ENCODE data around the gene RIN3. TPM values are rescaled to one million over a fixed set of nuclear protein-coding genes. Genes with fewer than 3 reads are reported as not detected.

Gene RIN3
- total and polyA plus RNA-seq, 2 donors (not counting 3 experiments of a cell fraction or from before 2014, with no cell fraction given) = 5.1 to 20.8 TPM

GRCh38 chr14:92690171-92691011 is 176.8 kb downstream of the RIN3 start:
- TF ChIP-seq GATA2 (IDR thresholded peaks at IDR 0.05; ENCODE audit: insufficient read depth, insufficient read length, low read depth, low read length) (no peak), POLR2A (IDR thresholded peaks at IDR 0.05; ENCODE audit: low read depth, low read length) (no peak), FOS (IDR thresholded peaks at IDR 0.05; ENCODE audit: borderline replicate concordance, insufficient read depth, low read length) (no peak), CTCF (IDR thresholded peaks at IDR 0.05; ENCODE audit: extremely low read depth in 1 of 2, insufficient read depth in 1 of 2, low read depth in 1 of 2, low read length in 2 of 2) (peak; percentile 54 to 74), JUN (IDR thresholded peaks at IDR 0.05; ENCODE audit: borderline replicate concordance, insufficient read depth, insufficient read length, low read depth) (no peak), MAX (IDR thresholded peaks at IDR 0.05; ENCODE audit: insufficient read depth, insufficient read length) (no peak)
- Histone ChIP-seq H4K20me1 (replicated peaks; ENCODE audit: control insufficient read depth, extremely low read depth, insufficient read depth, low read length) (no peaks in the 10 kb centered on the region), H3K4me3 (replicated peaks in 1 of 3; ENCODE audit: insufficient read depth in 1 of 3, low read depth in 1 of 3, low read length in 3 of 3) (no peak overlapping the region), H3K9me3 (replicated peaks; ENCODE audit: control insufficient read depth, insufficient read depth, low read length) (no peaks in the 10 kb centered on the region), H3K9ac (replicated peaks; ENCODE audit: extremely low read depth, insufficient read depth, low read length) (no peak overlapping the region), H3K27ac (ENCODE audit: insufficient read depth, low read depth, low read length) (no peak overlapping the region), H3K27me3 (ENCODE audit: control insufficient read depth in 2 of 2, insufficient read depth in 2 of 2, low read length in 2 of 2) (peaks cover under 1 to 3% of the 10 kb centered on the region in 2 experiments), H3K79me2 (ENCODE audit: control insufficient read depth, insufficient read depth, low read length) (no peaks in the 10 kb centered on the region), H3K4me2 (ENCODE audit: insufficient read depth, low read length) (no peak overlapping the region), H3K36me3 (ENCODE audit: control insufficient read depth in 2 of 2, extremely low read depth in 1 of 2, insufficient read depth in 2 of 2, low read length in 2 of 2) (no peaks in the 10 kb centered on the region), H2AFZ (ENCODE audit: low read depth, low read length) (no peak overlapping the region), H3K9me1 (replicated peaks; ENCODE audit: control insufficient read depth, extremely low read depth, insufficient read depth, low read length) (no peaks in the 10 kb centered on the region), H3K4me1 (ENCODE audit: control insufficient read depth, extremely low read depth, insufficient read depth, low read length) (peaks cover 3% of the 10 kb centered on the region)
- CTCF ChIA-PET = interaction anchor here (0.7 to 7.3 kb wide), 14 partner anchors 9 to 585 kb away, joined by 3 to 118 read pairs (median 4); partner anchors contain the start of genes ATXN3, CPSF2, LGMN and NDUFB1
- DNase-seq (ENCODE audit: low read depth, low spot score) (peak; percentile 59), FAIRE-seq (no peak)
- POLR2A ChIA-PET = interaction anchor here (1.0 kb wide), 1 partner anchor 58 kb away, joined by 3 read pairs; the partner anchor contains the start of gene LGMN
- BruUV-seq (replicated peaks) = no TSS peak
- intact Hi-C loops (cut with micrococcal nuclease) = no loop called here
- dilution Hi-C loops (cut with MboI; ENCODE audit: extremely low pct_ligation_motif_present, low sequenced_read_pairs) = loop anchor here (25.0 kb wide), 1 partner anchor 328 kb away; no protein-coding TSS in a partner anchor
